C1 segment of cervical spinal cord (tissue), 14 donors: ENCODE results near the gene ASPHD2.
"Not testable (repeated sequence)": the region's sequence is repeated elsewhere in the genome, so short reads cannot be mapped to it uniquely, and the experiment has no call there.

ENCODE experiments used
- DNase-seq, 14 donors: peaks; one replicate each; lab custom pipeline; 2025; lab: John Stamatoyannopoulos, UW

Gene ASPHD2, protein sequence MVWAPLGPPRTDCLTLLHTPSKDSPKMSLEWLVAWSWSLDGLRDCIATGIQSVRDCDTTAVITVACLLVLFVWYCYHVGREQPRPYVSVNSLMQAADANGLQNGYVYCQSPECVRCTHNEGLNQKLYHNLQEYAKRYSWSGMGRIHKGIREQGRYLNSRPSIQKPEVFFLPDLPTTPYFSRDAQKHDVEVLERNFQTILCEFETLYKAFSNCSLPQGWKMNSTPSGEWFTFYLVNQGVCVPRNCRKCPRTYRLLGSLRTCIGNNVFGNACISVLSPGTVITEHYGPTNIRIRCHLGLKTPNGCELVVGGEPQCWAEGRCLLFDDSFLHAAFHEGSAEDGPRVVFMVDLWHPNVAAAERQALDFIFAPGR

DNA sequence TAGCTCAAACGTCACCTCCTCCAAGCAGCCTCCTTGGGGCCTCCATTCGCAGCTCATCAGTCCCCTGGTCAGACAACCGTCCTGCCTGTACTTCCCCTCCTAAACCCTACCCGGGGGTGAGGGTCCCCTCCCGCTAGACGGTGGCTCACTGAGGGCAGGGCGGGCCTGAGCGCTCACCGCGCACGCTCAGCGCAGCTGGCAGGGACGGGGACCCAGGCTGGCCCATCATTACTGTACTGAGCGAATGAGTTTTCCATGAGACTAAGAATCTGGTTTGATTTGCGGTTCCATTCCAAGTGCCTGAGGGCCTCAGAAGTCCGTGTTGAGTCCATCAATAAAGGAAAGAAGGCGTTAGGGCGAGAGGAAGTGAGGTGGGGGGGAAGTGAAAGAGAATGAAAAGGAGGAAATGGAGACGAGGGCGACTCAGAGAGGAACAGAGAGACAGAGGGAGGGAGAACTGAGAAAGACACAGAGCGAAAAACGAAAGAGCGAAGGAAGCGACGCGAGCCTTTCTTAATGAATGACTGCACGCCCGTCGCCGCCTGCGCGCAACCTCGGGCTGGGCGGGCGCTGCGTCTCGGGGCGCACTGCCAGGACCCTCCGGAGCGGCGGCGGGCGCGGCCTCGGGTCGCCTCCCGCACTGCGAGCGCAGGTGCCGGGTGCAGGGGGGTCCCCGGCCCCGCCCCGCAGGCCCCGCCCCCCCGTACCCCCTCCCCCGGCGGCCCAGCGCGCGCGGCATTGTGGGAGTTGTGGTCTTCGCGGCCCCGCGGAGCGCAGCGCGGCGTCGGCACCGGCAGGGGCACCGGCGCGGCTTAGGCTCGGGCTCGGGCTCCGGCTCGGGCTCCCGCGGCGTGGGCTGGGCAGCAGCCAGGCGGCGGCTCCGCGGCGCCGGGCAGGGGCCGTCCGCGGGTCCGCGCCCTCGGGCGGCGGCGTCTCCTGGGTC, at the start of gene ASPHD2:
Gene ASPHD2, plus strand, starts transcription at position 746 of the 943 bp plus-strand sequence. CDS start 4,356 bp downstream, outside the sequence.
- DNase-seq = peak in 12 of 14 donors; percentile 20 to 79 (median 42)

DNA sequence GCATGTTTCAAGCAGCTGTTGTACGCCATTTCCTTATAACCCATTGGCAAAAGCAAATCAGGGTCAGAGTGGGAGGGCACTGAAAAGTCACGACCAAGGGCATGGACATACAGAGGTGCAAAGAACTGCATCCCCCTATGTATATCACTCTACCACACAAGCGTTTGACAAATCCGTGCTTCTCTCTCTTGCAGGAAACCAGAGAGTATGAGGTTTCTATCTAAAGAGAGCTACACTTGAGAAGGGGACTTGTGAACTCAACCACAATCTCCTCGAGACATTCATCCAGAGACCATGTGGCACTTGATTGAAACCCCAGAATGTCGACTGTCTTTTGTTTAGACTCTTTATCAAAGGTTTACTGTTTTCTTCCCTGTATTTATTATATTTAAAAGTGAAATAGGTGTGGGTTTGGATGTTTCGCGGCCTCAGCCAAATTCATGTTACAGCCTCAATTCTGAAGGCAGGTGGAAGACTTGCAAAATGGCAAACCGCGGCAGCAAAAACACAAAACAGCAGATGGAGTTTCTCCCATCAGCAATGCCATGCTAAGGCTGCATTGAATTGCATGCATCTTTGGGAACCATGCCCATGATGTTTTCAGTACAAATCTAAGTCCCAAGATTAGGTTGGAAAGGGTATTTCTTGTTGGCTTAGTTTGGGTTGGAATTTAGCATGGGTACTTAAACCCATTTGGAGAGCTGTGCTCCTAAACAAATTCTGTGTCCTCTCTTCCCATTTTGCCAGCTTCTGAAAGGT, 48.8 kb upstream of the ASPHD2 start:
- DNase-seq = no peak

DNA sequence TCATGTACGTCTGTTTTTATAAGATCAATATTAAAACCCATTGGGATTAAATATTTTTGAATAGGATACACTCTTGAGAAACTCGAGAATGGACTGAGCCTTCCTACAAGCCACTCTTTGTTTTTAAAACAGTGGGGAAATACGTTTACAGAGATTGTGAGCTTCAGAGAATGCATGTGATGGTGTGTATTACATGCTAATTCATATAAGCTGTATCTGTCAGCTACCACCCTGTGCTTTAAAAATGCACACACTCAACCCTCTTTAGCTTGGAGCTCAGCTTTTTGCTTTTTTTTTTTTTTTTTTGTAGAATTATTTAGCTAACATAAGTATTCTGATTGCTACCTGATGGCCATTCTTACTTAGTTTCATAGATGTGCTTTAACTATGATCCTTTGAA, 46.3 kb upstream of the ASPHD2 start:
- no peak for DNase-seq

DNA sequence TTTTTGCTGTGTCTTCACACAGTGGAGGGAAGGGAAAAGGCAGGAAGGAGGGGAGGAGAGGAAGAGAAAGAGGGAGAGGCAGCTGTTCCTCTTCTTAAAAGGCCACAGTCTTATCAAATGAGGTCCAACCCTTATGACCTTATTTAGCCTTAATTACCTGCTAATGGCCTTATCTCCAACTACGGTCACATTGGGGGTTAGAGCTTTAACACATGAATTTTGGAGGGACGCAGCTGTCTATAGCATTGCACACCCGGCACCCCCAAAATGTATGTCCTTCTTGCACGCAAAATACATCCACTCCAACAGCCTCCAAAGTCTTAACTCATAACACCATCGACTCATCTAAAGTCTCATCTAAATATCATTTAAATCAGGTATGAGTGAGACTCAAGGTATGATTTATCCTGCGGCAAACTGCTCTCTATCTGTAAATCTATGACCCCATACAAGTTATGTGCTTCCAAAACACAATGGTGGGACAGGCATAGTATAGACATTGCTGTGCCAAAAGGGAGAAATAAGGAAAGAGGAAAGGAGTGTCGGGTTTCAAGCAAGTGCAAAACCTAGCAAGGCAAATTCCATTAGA, 45.0 kb upstream of the ASPHD2 start:
- no peak for DNase-seq

DNA sequence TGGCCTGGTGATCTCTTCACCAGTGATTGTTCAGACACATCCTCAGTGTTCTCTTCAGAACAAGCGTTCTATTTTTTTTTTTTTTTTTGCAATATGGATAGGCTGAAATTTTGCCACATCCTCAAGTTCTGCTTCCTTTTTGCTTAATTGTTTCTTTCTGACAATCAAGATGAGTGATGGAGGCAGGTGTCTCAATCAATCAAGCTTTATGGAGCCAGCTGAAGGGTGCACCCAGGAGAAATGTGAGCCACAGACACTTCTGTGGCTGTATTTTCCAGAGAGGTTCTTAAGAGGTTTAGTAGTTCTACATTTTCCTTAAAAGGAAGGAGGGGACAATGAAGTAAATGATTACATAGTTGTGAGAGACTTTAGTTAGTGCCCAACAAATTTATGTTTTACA, 43.9 kb upstream of the ASPHD2 start:
- no peak for DNase-seq

DNA sequence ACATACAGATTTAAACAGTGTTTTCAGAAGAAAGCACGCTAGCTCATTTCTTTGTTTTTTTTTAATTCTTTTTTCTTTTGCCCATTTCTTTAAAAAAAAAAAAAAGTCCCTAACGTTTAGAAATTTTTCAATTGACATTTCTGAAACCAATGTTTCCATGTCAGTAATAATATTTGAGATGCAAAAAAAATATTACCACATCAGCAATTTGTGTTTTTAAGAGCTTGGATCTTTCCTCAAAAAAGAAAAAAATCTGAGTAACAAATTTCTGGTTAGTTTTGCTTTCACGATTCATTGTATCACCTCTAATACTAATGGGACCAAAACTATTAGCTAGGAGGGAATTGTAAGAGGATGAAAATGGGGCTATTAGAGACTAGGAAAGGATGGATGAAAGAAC, 39.9 kb upstream of the ASPHD2 start:
- no peak for DNase-seq

DNA sequence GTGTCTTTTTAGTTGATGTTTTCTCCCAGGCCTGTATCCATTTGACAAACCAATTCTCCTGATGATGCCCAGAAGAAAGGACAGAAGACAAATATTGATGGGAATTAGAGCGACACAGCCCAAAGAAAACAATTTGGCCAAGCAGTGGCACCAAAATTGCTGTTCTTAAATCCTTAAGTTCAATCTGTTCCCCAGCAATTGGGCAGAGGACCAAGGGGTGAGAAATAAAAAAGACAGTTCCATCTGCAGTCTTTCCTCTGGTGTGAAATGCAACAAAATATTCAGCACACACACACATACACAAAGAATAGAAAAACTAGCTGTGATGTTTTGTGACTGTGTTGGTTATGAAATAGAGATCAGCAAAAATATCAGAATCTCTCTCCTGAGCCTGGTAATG, 38.0 kb upstream of the ASPHD2 start:
- DNase-seq = no peak

DNA sequence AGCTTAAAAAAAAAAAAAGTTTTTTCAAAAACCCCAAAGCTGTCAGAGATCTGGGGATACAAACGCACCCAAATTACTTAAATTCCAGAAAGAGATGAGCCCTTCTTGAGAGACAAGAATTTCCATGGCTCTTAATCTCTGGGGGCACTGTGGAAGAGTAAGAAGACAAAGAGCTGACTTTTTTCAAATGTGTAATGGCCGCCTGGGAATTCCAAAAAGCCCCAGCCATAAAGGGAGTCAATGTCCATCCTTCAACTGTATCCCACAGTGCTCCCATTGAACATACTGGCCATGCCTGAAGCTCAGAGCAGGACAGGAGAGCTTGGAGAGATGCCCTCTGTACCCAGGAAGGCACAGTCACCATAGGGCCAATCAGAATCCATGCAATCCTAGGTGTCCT, 37.4 kb upstream of the ASPHD2 start:
- DNase-seq = no peak

DNA sequence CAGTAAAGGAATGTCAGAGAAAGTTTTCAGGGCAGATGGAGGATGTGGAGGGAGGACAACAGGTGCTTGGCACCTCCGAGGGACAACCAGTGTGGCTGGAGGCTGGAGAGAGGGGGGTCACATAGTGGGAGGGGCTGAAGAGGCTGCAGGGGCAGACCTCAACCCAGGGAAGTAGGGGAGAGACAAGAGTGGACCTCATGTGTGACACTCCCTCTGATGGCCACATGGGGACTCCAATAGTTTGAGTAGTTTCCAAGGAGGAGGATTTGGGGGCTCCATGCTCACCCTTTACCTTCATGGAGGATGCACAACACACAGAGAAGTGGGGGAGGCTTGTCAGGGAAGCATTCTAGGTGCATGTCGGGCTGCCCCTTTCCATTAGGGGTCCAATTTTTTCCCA, 35.1 kb upstream of the ASPHD2 start:
- DNase-seq = no peak

DNA sequence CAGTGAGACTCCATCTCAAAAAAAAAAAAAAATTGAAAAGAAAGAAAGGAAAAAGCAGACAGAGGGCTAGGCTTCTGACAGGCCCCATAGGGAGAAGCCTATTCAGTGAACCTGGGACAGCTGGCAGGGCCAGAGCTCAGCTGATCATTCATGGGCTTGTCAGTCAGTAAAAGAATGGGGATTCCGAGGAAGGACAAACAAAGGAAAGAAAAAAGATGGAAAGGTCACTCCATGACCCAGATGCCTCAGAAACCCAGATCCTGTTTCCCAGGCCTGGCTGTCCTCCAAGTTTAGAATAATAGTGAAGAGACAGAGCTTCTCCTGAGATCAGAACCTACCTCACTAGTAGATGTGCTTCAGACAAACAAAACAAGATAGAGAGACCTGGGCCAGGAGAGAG, 34.3 kb upstream of the ASPHD2 start:
- DNase-seq = no peak

DNA sequence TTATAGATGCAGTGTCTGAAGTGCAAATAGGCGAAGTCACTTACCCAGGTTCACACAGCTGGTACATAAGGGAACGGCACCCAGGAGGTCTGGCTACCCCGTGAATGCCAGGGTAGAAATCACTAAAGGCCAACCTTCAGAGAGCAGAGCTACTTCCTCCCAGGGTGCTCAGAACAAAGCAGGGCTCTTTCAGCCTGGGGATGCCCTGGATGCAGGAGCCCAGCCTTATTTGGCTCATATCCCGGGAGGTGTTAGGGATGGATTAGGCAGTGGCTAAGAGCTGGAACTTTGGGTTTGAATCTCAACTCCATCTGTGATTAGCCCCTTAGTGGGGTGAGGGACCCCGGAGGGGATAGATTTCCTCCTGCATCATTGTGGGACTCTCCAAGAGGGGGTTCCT, 33.1 kb upstream of the ASPHD2 start:
- no peak for DNase-seq

DNA sequence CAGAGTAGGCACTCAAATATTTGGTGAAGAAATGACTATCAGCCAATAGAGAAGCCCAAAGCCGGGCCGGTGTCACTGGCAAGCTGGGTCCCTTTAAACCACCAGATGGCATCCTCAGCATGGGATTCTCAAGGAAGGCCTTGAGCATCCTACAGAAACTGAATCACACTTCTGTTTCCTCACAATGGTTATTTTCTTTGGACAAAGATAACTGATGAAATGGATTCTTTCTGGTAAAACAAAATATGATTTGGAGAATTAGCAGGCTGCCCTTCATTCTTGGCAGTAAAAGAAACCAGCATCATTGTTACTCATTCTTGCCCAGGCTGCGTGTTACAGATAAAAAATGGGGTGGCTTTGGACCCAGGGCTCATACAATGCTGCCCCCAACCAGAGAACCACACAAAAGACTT, 30.3 kb upstream of the ASPHD2 start:
- DNase-seq = peak in 10 of 14 donors; percentile 2 to 49 (median 16)

DNA sequence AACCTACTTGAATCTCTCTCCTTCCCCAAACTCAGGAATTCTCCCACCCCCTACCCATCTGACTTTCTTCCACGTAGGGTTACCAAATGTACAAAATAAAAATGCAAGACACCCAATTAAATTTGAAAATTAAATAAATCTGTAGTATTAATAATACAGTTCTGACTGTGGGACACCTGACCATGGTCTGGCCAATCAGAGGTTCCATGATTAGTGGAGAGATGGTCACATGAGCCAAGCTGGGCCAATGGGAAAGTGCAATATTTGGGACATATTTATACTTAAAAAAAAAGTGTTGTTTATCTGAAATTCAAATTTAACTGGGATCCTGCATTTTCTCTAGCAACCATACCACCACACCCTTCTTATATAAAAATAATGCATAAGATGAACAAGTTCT, 29.8 kb upstream of the ASPHD2 start:
- no peak for DNase-seq

DNA sequence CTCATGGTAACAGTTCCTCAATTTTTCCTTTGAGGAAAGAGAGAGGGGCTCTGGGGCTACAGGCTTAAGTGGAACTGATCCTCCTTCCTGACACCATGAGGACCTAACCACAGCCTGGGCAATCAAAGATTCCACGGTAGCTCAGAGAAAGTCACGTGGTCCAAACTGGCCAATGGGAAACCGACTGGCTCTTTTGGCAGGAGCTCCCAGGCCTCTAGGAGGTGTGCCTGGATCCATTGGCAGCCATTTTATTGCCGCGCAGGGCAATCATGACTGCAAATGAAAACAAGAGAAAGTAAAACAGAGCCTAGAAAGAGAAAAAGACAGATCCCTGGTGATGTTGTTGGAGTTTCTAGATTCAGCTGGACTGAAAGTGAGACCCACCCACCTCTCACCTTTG, 27.3 kb upstream of the ASPHD2 start:
- DNase-seq = no peak

DNA sequence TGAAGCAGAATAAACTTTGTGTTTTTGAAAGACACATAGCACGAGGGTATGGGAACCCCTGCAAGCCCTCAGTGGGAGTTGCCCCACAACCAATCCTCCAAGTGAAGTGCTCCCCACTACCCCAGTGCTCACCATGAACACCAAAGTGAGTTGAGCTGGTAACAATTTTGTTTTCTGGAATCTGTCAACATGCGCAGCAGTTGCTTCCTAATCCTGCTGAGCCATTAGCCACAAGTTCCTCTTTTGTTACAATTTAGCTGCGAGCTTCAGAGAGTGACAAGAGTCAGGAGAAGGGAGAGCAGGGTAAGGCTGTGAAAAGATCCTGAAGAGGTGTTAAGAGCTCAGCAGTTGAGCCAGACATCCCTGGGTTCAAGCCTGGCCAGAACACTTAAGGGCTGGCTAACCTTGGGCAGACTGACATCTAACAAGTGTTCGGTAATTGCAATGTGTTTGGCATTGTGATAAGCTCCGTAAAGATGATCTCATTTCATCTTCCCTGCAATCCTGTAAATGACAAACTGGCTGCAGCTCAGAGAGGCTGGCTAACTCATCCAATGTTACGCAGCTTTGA, 24.1 kb upstream of the ASPHD2 start:
- DNase-seq = peak in 1 of 14 donors; percentile 3

DNA sequence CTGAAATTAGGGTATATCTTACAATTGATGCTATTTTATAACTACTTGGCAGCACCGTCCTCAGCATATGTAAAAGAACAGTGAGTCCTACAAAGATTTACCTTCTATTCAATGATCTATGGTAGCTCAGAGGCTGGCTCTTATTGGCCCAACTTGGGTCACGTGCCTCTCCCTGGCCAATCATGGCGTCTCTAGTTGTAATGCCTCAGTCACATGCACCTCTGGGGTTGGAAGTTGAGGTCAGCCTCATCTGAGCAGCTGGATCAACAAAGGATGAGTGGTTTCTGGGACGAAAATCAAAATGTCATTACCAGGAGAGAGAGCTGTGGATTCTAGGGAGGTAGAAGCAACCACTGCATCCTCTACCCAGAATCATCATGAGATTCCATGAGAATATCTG, 22.9 kb upstream of the ASPHD2 start:
- DNase-seq = no peak

DNA sequence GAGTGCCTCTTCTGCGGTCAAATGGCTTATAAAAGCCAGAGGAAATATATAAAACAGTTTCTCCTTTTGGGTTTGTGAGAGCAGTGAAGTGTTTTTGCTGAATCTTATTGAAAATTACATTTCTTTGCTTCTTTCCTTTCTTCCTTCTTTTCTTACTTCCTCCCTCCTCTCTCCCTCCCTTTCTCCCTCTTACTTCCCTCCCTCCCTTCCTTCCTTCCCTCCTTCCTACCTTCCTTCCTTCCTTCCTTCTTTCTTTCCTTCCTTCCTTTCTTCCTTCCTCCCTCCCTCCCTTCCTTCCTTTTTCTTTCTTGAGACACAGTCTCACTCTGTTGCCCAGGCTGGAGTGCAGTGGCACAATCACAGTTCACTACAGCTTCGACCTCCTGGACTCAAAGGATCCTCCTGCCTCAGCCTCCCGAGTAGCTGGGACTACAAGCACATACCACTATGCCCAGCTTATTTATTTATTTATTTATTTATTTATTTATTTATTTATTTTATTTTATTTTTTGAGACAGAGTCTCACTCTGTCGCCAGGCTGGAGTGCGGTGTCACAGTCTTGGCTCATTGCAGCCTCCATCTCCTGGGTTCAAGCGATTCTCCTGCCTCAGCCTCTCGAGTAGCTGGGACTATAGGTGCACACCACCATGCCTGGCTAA, 20.4 kb upstream of the ASPHD2 start:
- DNase-seq = not testable (repeated sequence)

DNA sequence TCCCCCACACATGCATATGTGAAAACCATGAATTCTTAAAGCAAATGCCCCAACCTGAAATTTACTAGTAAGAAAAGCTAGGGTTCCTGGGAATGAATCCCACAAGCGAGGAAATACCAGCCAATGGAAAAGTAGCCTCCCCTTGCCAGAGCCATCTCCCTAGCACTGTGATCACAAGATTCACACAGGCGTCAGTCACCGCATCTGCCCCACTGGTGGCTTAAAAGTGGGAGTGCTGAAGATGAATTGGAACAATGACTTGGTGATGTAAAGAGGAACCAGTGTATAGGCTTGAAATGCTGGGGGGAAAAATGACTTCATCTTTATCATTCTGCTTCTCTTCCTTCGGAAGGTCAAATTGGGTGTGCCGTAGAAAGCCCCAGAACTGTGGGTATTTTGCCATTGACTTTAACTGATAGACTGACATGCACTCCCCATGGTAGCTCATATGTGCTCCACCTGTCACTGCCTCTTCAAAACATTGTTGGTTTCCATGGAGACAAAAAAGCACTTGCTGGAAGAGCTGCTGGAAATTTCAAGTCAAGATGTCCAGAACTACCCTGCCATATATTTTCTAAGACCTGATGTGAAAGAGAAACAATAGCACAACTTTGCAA, 19.2 kb upstream of the ASPHD2 start:
- no peak for DNase-seq

DNA sequence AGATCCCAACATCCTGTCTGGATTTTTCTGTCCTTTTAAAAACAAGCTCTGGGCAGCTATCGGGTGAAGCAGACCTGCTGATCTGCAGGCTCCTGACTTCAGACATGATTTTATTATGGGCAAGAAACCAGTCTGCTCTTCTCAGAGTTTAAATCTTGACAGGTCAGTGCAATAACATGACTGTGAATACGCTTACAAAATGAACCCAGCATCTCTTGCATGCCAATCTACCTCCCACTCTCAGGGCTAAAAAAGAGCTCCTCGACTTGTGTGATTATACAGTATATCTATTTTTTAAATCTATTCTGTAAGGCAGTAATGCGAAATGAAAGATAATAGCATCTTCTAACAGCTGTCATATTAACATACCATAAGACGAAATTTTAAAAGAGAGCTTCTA, 18.7 kb upstream of the ASPHD2 start:
- no peak for DNase-seq

DNA sequence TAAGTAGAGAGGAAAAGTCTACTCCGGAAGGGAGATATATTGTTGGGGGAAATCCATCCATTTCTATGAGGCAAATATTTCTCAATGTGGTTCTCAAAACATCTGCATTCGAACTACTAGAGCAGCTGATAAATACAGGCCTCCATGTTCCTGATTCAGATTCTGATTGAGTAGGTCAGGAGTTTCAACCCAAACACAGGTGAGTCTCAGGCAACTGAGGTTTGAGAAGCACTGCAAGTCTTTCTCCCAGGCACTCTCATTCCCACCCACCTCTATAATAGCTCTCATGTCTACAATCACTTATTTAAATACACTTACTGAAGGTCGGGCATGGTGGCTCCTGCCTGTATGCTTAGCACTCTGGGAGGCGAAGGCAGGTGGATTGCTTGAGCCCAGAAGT, 14.7 kb upstream of the ASPHD2 start:
- no peak for DNase-seq
